GM12873 (cell line): ENCODE data around the gene MYO1E.

Experiments used
- CTCF ChIP-seq: IDR thresholded peaks from 2 replicates; pipeline ENCODE4 v1.5.1; 2012; ENCODE audit warnings: low read depth, mild to moderate bottlenecking, moderate library complexity, low read length, control low read depth; ENCODE audit not compliant: insufficient read depth; ENCODE audit errors: missing control alignments

Gene MYO1E

DNA sequence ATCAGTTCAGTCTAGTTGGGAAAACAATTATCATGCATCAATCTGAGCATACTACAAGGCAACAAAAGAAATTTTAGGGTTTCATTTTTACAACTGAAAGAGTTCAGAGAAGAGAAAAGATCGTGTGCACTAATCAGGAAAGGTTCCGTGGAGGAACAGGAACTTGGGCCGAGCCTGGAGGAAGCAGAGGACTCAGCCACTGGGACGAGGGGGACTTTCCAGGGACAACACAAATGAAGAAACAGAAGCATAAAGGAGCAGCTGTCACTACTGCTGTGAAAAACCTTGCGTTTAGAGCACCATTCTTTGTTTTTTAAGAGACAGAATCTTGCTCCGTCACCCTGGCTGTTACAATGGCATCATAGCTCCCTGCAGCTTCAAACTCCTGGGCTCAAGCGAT is 60.5 kb downstream of the MYO1E start:
- TF ChIP-seq CTCF: no peak

GRCh38 chr15:59311195-59311594 is 61.5 kb downstream of the MYO1E start:
- TF ChIP-seq CTCF: no peak

DNA sequence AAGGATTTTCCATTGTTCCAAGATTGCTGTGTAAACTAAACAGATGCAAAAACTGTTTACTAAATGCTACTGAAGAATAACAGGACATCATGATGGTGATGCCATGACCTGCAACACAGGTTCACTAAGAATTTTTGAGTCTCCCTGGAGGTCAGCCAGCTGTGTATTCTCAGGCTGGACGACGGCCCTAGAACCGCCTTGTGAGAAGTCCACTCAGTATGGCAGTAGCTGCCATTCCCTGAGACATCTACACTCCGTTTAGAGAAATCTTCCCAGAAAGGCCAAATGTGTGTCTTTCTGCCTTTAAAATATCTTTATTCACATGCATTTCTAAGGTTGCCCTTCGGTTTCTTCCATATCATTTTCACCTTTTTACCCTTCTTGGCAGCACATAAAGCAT is 63.3 kb downstream of the MYO1E start:
- no peak for TF ChIP-seq CTCF

- TF ChIP-seq CTCF: no peak
These were observed 65.5 kb downstream of the MYO1E start for GRCh38 chr15:59307165-59307537.

DNA sequence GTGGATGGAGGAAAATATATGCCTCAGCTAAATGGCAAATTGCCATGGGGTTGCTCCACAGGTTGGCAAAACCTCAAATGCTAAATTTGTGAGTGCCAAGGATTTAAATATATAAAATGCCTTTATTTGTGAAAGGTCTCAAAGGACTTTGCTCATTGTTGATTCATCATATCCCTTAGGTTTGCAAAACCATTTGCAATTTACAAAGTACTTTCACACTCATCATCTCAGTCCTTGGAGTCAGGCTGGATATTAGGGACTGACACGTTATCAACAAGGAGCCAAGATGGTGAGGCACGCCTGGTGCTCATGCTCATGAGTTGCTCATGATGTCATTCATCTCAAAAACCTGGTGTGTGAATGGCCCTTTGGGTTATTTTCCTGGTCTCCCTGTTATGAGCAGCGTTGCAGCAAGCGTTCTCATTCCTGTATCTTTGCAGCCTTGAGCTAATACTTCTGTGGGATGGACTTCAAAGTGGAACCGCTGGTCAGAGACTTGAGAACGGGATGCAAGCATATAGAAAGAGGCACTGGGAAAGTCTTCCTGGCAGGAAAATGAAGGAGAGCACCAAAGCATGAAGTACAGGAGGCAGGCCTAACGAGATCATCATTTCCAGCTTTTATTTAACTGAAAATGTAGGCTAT is 66.0 kb downstream of the MYO1E start:
- no peak for TF ChIP-seq CTCF

DNA sequence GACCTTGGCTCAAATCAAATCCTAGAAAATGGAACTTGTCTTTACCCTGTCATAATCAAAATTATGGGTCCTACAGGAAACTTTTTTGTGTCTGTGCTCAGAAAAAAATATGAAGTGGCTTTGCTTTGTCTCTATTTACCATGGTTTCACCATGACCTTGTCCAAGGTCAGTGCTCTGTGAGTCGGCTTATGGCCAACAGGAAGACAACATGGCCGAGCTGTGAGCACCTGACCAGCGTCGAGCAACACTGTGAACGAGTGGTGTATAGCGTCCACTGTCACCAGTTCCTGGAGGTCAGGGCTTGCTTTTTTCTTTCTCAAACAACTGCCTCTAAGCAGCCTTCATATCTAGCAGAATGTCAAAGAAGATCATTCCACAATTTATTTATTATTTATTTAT is 67.9 kb downstream of the MYO1E start:
- no peak for TF ChIP-seq CTCF

- no peak for TF ChIP-seq CTCF
These were observed 68.5 kb downstream of the MYO1E start for GRCh38 chr15:59304034-59304795.
